Neural crest cell (in vitro differentiated cells): Measurements from ENCODE around the gene PGP. TPM values are rescaled to one million over a fixed set of nuclear protein-coding genes. Genes with fewer than 3 reads are reported as not detected.

Source experiments
- DNase-seq: peaks from one replicate; pipeline ENCODE4 v3.0.0; 2021; ENCODE audit warnings: low read depth, mixed read lengths, low spot score
- H3K27ac Mint-ChIP-seq: one replicate; pipeline ENCODE4 v1.8.0; 2021; ENCODE audit warnings: mild to moderate bottlenecking, mixed read lengths; ENCODE audit not compliant: unreplicated experiment
- H3K27me3 Mint-ChIP-seq: 2 replicates; pipeline ENCODE4 v1.8.0; 2021; ENCODE audit warnings: low read depth, mild to moderate bottlenecking, mixed read lengths
- H3K36me3 Mint-ChIP-seq: 2 replicates; pipeline ENCODE4 v1.8.0; 2021; ENCODE audit warnings: low read depth, mild to moderate bottlenecking, mixed read lengths
- H3K4me1 Mint-ChIP-seq: 2 replicates; pipeline ENCODE4 v1.8.0; 2021; ENCODE audit warnings: mixed read lengths
- H3K4me3 Mint-ChIP-seq: one replicate; pipeline ENCODE4 v1.8.0; 2021; ENCODE audit warnings: mild to moderate bottlenecking, mixed read lengths
- H3K9me3 Mint-ChIP-seq: 2 replicates; pipeline ENCODE4 v1.8.0; 2021; ENCODE audit warnings: mixed read lengths
- total RNA-seq: library from RNA; stranded (reverse); gene quantifications from 2 replicates; pipeline ENCODE4 v1.2.1, GENCODE V29; 2021
- TF ChIP-seq, protein P1 (sequence below): fragments of 200-600 bp; sonication (generic); conservative IDR thresholded peaks from 2 replicates; pipeline ENCODE4 v1.5.0; 2021; ENCODE audit warnings: antibody characterized with exemption, mild to moderate bottlenecking

PGP gene
- total RNA-seq, 1 donor from 2014 or later, result 50.2 TPM

DNA sequence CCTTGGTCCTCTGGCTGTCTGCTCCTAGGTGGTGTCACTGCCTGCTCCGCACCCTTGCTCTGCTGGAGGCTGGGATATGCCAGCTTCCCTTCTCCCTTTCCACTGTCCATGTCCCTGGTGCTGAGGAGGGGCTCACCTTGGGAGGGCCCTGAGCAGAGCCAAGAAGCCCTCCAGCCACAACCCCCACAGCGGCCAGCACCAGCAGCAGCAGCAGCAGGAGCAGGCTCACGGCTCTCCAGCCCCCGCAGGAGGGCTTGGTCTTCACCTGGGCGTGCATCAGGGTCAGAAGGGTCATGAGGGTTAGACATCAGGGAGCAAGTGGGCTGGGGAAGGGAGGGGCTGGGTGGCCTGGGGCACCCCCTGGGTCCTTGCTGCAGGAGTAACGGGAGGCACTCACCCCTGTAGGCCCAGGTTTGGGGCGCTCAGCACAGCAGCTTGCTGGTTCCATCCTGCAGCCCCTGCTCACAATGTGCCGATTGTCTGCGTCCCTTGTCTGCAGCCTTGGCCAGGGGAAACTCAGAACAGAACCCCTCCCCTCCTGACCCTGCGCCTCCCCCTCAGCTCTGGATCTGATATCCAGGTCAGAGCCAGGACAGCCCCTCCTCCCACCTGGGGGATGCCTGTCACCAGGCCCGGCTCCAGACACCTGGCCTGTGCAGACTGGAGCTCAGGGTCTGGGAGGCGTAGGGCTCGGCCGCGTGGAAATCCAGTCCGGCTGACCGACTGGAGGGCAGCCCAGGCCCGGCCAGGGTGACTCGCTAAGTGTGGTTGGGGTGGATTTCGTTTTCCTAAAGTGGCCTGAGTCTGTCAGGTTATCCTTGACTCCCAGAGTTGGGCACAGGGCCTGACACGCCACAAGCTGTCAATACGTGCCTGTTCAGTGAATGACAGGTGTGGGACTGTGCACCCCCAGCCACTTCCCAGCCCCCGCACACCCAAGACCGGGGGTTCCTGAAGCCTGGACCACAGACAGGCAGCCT is 4.0 kb downstream of the PGP start, which contains the start of gene BRICD5:
TSS of gene BRICD5 (minus strand) at position 478 of the 980 bp plus-strand sequence. CDS start at position 448, 30 bp downstream.
- peaks cover 8% of the 10 kb centered on the region for H3K27me3 Mint-ChIP-seq
- H3K36me3 Mint-ChIP-seq, result peaks cover 9% of the 10 kb centered on the region
- H3K4me1 Mint-ChIP-seq, result peaks cover 40% of the 10 kb centered on the region
- peak within 1 kb of the TSS; percentile 89 for H3K27ac Mint-ChIP-seq
- TF ChIP-seq, protein P1, sequence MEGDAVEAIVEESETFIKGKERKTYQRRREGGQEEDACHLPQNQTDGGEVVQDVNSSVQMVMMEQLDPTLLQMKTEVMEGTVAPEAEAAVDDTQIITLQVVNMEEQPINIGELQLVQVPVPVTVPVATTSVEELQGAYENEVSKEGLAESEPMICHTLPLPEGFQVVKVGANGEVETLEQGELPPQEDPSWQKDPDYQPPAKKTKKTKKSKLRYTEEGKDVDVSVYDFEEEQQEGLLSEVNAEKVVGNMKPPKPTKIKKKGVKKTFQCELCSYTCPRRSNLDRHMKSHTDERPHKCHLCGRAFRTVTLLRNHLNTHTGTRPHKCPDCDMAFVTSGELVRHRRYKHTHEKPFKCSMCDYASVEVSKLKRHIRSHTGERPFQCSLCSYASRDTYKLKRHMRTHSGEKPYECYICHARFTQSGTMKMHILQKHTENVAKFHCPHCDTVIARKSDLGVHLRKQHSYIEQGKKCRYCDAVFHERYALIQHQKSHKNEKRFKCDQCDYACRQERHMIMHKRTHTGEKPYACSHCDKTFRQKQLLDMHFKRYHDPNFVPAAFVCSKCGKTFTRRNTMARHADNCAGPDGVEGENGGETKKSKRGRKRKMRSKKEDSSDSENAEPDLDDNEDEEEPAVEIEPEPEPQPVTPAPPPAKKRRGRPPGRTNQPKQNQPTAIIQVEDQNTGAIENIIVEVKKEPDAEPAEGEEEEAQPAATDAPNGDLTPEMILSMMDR, result no peak
- no peak for DNase-seq
- H3K4me3 Mint-ChIP-seq, result peak within 1 kb of the TSS; percentile 94
- no peaks in the 10 kb centered on the region for H3K9me3 Mint-ChIP-seq

DNA sequence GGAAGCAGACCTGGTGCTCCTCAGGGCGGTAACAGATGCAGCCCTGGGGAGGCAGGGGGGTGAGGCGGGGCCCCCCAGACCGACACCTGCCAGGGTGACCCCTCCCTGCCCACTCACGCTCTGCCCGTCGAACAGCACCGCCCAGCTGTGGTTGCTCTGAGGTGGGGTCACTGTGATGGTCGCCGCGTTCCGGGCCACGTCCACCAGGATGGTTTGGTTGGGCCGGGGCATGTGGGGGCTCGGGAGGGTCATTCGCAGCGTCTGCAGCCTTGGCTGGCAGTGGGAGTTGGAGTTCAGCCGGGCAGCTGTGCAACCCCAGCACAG is 4.7 kb downstream of the PGP start:
- Mint-ChIP-seq H3K4me3 (no peak overlapping the region), H3K27ac (no peak overlapping the region), H3K27me3 (peaks cover 8% of the 10 kb centered on the region), H3K4me1 (peaks cover 36% of the 10 kb centered on the region), H3K9me3 (no peaks in the 10 kb centered on the region), H3K36me3 (peaks cover 9% of the 10 kb centered on the region)
- DNase-seq, result no peak
- TF ChIP-seq, protein P1, result no peak

DNA sequence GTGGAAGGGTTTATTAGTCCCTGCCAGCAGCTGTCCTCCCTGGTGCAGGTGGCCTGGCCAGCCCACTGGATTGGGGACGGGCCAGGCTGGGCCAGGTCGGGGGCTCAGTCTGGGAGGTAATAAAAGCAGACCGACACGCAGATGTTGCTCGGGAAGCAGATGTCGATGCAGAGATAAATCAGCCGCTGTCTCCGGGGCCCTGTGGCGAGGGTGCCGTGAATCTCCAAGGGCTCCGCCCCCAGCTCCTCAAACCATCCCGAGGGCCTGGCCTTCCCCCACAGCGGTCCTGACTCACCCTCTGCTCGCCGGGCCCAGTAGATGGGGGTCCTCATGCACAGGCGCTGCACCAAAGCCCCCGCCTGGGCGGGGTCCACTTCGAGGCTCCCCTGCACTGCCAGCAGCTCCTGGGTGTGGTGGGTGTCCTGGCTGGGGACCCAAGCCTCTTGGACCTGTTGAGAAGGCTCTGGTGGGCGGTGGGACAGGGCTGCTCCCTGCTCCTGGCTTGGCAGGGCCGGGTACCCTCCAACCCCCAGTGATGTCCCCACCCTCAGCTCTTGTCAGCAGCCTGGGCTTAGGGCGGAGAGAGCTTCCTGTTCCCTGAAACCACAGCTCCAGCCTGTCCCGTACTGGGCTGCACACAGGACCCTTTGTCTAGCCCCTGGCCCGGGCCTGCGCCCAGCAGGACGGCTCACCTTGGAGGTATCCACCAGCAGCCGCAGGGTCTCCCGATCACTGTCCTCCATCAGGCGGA is 5.2 kb downstream of the PGP start:
- H3K27ac Mint-ChIP-seq, result no peak overlapping the region
- no peak overlapping the region for H3K4me3 Mint-ChIP-seq
- peaks cover 40% of the 10 kb centered on the region for H3K4me1 Mint-ChIP-seq
- peaks cover 9% of the 10 kb centered on the region for H3K36me3 Mint-ChIP-seq
- H3K27me3 Mint-ChIP-seq, result peaks cover 5% of the 10 kb centered on the region
- no peaks in the 10 kb centered on the region for H3K9me3 Mint-ChIP-seq
- DNase-seq, result no peak
- TF ChIP-seq, protein P1, result no peak

DNA sequence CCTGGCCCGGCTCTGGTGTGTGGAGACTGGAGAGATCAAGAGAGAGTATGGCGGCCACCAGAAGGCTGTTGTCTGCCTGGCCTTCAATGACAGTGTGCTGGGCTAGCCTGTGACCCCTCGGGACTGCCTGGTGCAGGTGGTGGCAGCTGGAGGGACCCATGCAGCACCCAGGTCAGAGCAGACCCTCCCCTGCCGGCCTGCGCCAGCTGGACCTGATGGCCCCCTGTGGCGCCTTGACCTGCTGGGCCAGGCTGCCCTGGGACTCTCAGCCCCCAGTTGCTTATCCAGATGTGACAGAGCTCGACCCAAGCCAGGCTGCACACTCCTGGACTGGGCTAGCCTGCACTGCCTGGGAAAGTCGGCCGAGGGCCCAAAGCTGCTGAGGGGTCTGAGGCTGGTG is 5.9 kb downstream of the PGP start:
- no peaks in the 10 kb centered on the region for H3K9me3 Mint-ChIP-seq
- H3K36me3 Mint-ChIP-seq, result peaks cover 9% of the 10 kb centered on the region
- no peak overlapping the region for H3K27ac Mint-ChIP-seq
- no peak overlapping the region for H3K4me3 Mint-ChIP-seq
- TF ChIP-seq, protein P1, result no peak
- H3K4me1 Mint-ChIP-seq, result peaks cover 42% of the 10 kb centered on the region
- no peak for DNase-seq
- peaks cover 5% of the 10 kb centered on the region for H3K27me3 Mint-ChIP-seq

DNA sequence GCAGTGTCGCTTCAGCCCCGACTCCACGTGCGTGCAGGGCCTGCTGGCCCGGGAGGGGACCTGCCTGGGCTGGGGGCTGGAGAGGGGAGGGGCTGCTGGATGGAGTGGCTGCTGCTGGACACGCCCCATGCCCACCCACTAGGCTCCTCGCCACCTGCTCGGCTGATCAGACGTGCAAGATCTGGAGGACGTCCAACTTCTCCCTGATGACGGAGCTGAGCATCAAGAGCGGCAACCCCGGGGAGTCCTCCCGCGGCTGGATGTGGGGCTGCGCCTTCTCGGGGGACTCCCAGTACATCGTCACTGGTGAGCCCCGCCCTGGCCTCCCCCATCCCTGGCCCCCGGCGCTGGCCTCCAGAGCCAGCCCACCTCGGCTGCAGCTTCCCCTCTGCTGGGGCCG is 6.3 kb downstream of the PGP start:
- peaks cover 7% of the 10 kb centered on the region for H3K36me3 Mint-ChIP-seq
- TF ChIP-seq, protein P1, result no peak
- peaks cover 42% of the 10 kb centered on the region for H3K4me1 Mint-ChIP-seq
- peaks cover 4% of the 10 kb centered on the region for H3K27me3 Mint-ChIP-seq
- no peaks in the 10 kb centered on the region for H3K9me3 Mint-ChIP-seq
- DNase-seq, result no peak
- H3K4me3 Mint-ChIP-seq, result peak overlapping the region; percentile 87
- no peak overlapping the region for H3K27ac Mint-ChIP-seq
